ENCODE results near the gene CDH23. TPM values are rescaled to one million over a fixed set of nuclear protein-coding genes. Genes with fewer than 3 reads are reported as not detected.
A peak's percentile ranks its signal among the peaks of the same experiment; 100 is the strongest.

The CDH23 gene
- total and polyA plus RNA-seq, 12 donors: 1.7 to 20.2 (median 7.8) TPM

DNA sequence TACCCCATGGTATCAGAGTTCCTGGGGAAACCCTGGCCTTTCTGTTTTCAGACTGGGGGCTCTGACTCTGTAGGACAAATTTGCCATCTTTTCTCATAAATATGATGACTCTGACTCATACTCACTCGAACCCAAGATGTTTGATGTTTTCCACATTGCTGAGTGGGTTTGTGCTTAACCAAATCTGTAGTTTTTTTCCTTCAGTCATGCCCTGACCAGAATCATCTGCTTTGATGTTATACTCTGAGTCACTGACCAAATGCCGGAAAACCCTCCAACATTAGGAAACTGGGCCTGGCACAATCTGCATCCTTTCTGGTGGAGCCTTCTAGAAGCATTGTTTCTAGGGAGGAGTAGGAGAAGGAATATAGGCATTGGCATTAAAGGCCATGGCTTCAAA is 204.1 kb downstream of the CDH23 start:
- Histone ChIP-seq H3K4me1 (replicated peaks in 1 of 2) (peaks cover 19 to 22% of the 10 kb centered on the region in 2 donors), H3K27ac (peak overlapping the region in 1 of 5 donors; percentile 20), H3K4me3 (no peak overlapping the region), H3K9me3 (replicated peaks in 1 of 3) (no peaks in the 10 kb centered on the region), H3K36me3 (replicated peaks in 1 of 2) (no peaks in the 10 kb centered on the region), H3K27me3 (no peaks in the 10 kb centered on the region)
- WGBS, 4 donors: 39 to 58% (median 42%) methylated on average over 2 of the region's 2 CpGs
- intact Hi-C loops (cut with DNase I): loop anchor here (10.0 kb wide), 2 partner anchors 216 to 286 kb away; partner anchors contain the start of gene SLC29A3 (in 1 of the 2)
- no peak for TF ChIP-seq POLR2A (IDR thresholded peaks at IDR 0.05)
- TF ChIP-seq, protein P1, sequence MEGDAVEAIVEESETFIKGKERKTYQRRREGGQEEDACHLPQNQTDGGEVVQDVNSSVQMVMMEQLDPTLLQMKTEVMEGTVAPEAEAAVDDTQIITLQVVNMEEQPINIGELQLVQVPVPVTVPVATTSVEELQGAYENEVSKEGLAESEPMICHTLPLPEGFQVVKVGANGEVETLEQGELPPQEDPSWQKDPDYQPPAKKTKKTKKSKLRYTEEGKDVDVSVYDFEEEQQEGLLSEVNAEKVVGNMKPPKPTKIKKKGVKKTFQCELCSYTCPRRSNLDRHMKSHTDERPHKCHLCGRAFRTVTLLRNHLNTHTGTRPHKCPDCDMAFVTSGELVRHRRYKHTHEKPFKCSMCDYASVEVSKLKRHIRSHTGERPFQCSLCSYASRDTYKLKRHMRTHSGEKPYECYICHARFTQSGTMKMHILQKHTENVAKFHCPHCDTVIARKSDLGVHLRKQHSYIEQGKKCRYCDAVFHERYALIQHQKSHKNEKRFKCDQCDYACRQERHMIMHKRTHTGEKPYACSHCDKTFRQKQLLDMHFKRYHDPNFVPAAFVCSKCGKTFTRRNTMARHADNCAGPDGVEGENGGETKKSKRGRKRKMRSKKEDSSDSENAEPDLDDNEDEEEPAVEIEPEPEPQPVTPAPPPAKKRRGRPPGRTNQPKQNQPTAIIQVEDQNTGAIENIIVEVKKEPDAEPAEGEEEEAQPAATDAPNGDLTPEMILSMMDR (IDR thresholded peaks at IDR 0.05): no peak
- peak in 2 of 7 donors; percentile 27 to 28 for DNase-seq

DNA sequence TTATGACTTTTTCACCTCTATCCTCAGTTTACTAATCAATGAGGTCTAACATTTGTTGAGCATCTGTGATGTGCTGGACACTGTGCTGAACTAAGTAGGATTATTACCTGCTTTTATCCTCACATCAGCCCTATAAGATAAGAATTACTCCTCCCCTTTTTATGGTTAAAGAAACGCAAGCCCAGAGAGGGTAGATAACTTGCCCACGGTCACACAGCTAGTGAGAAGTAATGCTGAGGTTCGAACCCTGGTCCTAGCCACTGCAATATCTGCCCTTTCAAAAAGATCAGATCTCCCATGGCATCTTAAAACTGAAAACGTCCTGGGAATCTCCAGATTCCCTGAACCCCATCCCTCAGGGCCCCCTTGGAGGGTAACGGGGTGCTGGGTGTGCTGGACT is 204.6 kb downstream of the CDH23 start:
- H3K36me3 ChIP-seq (replicated peaks in 1 of 2): no peaks in the 10 kb centered on the region
- TF ChIP-seq, protein P1 (IDR thresholded peaks at IDR 0.05): no peak
- TF ChIP-seq POLR2A (IDR thresholded peaks at IDR 0.05): no peak
- no peak for DNase-seq
- H3K27me3 ChIP-seq: no peaks in the 10 kb centered on the region
- H3K9me3 ChIP-seq (replicated peaks in 1 of 3): no peaks in the 10 kb centered on the region
- WGBS, 4 donors: 82 to 88% (median 86%) methylated on average over 4 to 5 of the region's 5 CpGs
- H3K4me1 ChIP-seq (replicated peaks in 1 of 2): peaks cover 19 to 22% of the 10 kb centered on the region in 2 donors
- intact Hi-C loops (cut with DNase I): loop anchor here (10.0 kb wide), 2 partner anchors 216 to 286 kb away; partner anchors contain the start of gene SLC29A3 (in 1 of the 2)
- H3K4me3 ChIP-seq: no peak overlapping the region
- H3K27ac ChIP-seq: no peak overlapping the region

DNA sequence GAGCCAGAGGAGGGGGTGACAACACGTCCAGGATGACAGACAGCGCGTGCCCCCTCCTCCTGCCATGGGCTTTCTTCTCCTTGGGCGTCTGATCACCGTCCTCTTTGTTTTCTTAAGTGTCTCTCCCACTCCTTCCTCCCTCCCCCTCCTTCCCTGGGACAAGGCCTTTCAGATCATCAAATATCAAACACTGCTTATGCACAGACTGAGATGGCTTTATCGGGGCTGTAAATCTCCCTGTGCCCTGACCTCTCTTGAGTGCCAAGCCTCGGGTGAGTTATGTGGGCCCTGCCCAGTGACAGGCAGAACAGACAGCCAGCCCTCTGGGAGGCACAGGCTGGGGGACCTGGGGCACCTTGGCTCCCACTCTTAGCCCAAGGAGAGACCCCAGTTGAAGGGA is 206.4 kb downstream of the CDH23 start:
- no peaks in the 10 kb centered on the region for H3K27me3 ChIP-seq
- no peaks in the 10 kb centered on the region for H3K36me3 ChIP-seq (replicated peaks in 1 of 2)
- TF ChIP-seq POLR2A (IDR thresholded peaks at IDR 0.05): no peak
- TF ChIP-seq, protein P1 (IDR thresholded peaks at IDR 0.05): no peak
- H3K9me3 ChIP-seq (replicated peaks in 1 of 3): no peaks in the 10 kb centered on the region
- no peak overlapping the region for H3K27ac ChIP-seq
- H3K4me1 ChIP-seq (replicated peaks in 1 of 2): peaks cover 4 to 8% of the 10 kb centered on the region in 2 donors
- H3K4me3 ChIP-seq: no peak overlapping the region
- WGBS, 4 donors: 33 to 60% (median 42%) methylated on average over 7 of the region's 7 CpGs
- intact Hi-C loops (cut with DNase I): loop anchor here (10.0 kb wide), 2 partner anchors 218 to 288 kb away; partner anchors contain the start of gene SLC29A3 (in 1 of the 2)
- peak in 5 of 7 donors; percentile 27 to 70 (median 53) for DNase-seq

DNA sequence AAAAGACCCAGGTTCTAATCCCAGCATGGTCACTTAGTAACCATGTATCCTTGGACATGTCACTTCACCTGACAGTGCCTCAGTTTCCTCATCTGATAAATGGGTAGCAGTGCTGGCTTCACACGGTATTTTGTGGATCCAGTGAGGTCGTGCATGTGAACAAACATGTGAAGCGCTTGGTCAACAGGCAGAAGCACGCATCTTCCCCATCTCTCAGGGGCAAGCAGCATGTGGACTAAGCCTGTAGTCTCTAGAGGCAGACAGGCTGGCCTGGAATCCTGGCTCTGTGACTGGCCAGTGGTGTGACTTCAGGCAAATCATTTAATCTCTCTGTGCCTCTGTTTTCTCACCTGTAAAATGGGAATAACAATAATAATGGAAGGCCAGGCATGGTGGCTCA is 207.0 kb downstream of the CDH23 start:
- no peak for DNase-seq
- TF ChIP-seq, protein P1 (IDR thresholded peaks at IDR 0.05): no peak
- TF ChIP-seq POLR2A (IDR thresholded peaks at IDR 0.05): no peak
- H3K4me1 ChIP-seq (replicated peaks in 1 of 2): peaks cover 0 to 2% of the 10 kb centered on the region in 2 donors
- H3K4me3 ChIP-seq: no peak overlapping the region
- H3K9me3 ChIP-seq (replicated peaks in 1 of 3): no peaks in the 10 kb centered on the region
- no peaks in the 10 kb centered on the region for H3K27me3 ChIP-seq
- no peak overlapping the region for H3K27ac ChIP-seq
- intact Hi-C loops (cut with DNase I): loop anchor here (10.0 kb wide), 2 partner anchors 219 to 289 kb away; partner anchors contain the start of gene SLC29A3 (in 1 of the 2)
- no peaks in the 10 kb centered on the region for H3K36me3 ChIP-seq (replicated peaks in 1 of 2)
- 81 to 95% (median 90%) methylated on average over 4 of the region's 4 CpGs for WGBS, 4 donors

Data from adrenal gland (tissue), 12 donors.